ENCODE measurements around the gene GBE1. TPM values are rescaled to one million over a fixed set of nuclear protein-coding genes. Genes with fewer than 3 reads are reported as not detected.

GBE1 gene
- total and polyA plus RNA-seq, 7 donors: 10.2 to 24.6 (median 12.1) TPM

- Histone ChIP-seq H3K27ac (no peak overlapping the region), H3K4me3 (no peak overlapping the region), H3K9me3 (no peaks in the 10 kb centered on the region), H3K27me3 (no peaks in the 10 kb centered on the region), H3K36me3 (peaks cover 0 to 3% (median 0%) of the 10 kb centered on the region in 4 donors), H3K4me1 (no peaks in the 10 kb centered on the region)
- 93 to 94% methylated on average over 2 of the region's 2 CpGs for WGBS, 2 donors
- intact Hi-C loops (cut with DNase I): no loop called here
- DNase-seq: no peak
- no peak for TF ChIP-seq EP300 (IDR thresholded peaks at IDR 0.05)
- no peak for TF ChIP-seq POLR2A (IDR thresholded peaks at IDR 0.05)
These were observed 181.7 kb downstream of the GBE1 start for GRCh38 chr3:81579744-81580143.

- DNase-seq: no peak
- 97% methylated on average over 1 of the region's 1 CpG for WGBS, 2 donors
- Histone ChIP-seq H3K4me1 (no peaks in the 10 kb centered on the region), H3K36me3 (no peaks in the 10 kb centered on the region), H3K27ac (no peak overlapping the region), H3K27me3 (no peaks in the 10 kb centered on the region), H3K9me3 (no peaks in the 10 kb centered on the region), H3K4me3 (no peak overlapping the region)
- TF ChIP-seq, protein P1, sequence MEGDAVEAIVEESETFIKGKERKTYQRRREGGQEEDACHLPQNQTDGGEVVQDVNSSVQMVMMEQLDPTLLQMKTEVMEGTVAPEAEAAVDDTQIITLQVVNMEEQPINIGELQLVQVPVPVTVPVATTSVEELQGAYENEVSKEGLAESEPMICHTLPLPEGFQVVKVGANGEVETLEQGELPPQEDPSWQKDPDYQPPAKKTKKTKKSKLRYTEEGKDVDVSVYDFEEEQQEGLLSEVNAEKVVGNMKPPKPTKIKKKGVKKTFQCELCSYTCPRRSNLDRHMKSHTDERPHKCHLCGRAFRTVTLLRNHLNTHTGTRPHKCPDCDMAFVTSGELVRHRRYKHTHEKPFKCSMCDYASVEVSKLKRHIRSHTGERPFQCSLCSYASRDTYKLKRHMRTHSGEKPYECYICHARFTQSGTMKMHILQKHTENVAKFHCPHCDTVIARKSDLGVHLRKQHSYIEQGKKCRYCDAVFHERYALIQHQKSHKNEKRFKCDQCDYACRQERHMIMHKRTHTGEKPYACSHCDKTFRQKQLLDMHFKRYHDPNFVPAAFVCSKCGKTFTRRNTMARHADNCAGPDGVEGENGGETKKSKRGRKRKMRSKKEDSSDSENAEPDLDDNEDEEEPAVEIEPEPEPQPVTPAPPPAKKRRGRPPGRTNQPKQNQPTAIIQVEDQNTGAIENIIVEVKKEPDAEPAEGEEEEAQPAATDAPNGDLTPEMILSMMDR (IDR thresholded peaks at IDR 0.05): no peak
- TF ChIP-seq EP300 (IDR thresholded peaks at IDR 0.05) (no peak), POLR2AphosphoS5 (IDR thresholded peaks at IDR 0.05) (no peak), POLR2A (IDR thresholded peaks at IDR 0.05) (no peak)
- intact Hi-C loops (cut with DNase I): no loop called here
These were observed 189.2 kb downstream of the GBE1 start for GRCh38 chr3:81572201-81572756.

GRCh38 chr3:81568378-81568777 lies 193.1 kb downstream of the GBE1 start:
- no peaks in the 10 kb centered on the region for H3K27me3 ChIP-seq
- H3K4me3 ChIP-seq: no peak overlapping the region
- H3K4me1 ChIP-seq: no peaks in the 10 kb centered on the region
- TF ChIP-seq, protein P1 (IDR thresholded peaks at IDR 0.05): no peak
- TF ChIP-seq POLR2AphosphoS5 (IDR thresholded peaks at IDR 0.05) (no peak), POLR2A (IDR thresholded peaks at IDR 0.05) (no peak), EP300 (IDR thresholded peaks at IDR 0.05) (no peak)
- no peaks in the 10 kb centered on the region for H3K9me3 ChIP-seq
- no peak overlapping the region for H3K27ac ChIP-seq
- peaks cover 0 to 7% (median 2%) of the 10 kb centered on the region in 4 donors for H3K36me3 ChIP-seq
- intact Hi-C loops (cut with DNase I): no loop called here
- 90 to 94% methylated on average over 5 of the region's 5 CpGs for WGBS, 2 donors
- no peak for DNase-seq

DNA sequence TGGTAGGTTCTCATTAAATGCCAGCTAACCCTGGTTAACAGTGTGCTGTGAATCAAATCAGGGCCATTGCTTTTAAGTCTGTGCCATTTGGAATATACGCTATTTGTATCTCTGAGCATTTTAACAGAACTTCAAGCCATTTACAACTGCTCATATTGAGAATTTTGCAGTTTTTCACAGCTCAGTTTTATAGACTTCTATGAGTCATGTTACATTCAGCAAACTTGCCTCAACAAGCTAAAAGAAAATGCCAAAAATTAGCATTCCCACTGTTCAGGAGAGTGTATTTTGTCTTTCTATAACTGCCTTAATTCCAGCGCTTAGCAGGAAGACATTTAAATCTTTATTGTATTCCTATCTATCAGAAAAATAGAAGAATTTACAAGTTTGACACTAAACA lies 196.4 kb downstream of the GBE1 start:
- WGBS, 2 donors: 99% methylated on average over 2 of the region's 2 CpGs
- Histone ChIP-seq H3K4me1 (no peaks in the 10 kb centered on the region), H3K36me3 (peaks cover 0 to 7% (median 2%) of the 10 kb centered on the region in 4 donors), H3K27ac (no peak overlapping the region), H3K9me3 (no peaks in the 10 kb centered on the region), H3K4me3 (no peak overlapping the region), H3K27me3 (no peaks in the 10 kb centered on the region)
- intact Hi-C loops (cut with DNase I): no loop called here
- TF ChIP-seq, protein P1 (IDR thresholded peaks at IDR 0.05): no peak
- TF ChIP-seq EP300 (IDR thresholded peaks at IDR 0.05) (no peak), POLR2A (IDR thresholded peaks at IDR 0.05) (no peak), POLR2AphosphoS5 (IDR thresholded peaks at IDR 0.05) (no peak)
- DNase-seq: no peak

DNA sequence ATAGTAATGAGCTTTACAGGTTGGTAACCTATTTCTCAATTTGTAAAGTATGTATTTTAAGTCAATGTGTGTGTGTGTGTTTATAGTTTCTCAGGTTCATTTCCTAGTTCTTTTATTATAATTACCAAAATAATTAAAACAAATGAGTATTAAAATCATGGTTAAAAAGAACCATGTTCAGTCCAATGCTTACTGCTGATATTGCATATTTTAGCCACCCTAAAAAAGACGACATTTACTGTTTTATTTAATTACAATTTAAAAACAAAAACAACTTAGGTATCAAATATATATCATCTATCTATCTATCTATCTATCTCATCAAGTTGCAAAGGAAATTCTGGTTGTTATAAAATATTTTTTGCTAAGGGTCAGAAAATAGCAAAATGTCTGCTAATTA lies 203.3 kb downstream of the GBE1 start:
- intact Hi-C loops (cut with DNase I): no loop called here
- H3K27me3 ChIP-seq: no peaks in the 10 kb centered on the region
- TF ChIP-seq, protein P1 (IDR thresholded peaks at IDR 0.05): no peak
- TF ChIP-seq EP300 (IDR thresholded peaks at IDR 0.05) (no peak), POLR2A (IDR thresholded peaks at IDR 0.05) (no peak), POLR2AphosphoS5 (IDR thresholded peaks at IDR 0.05) (no peak)

More for the DNA sequence above, 203.3 kb downstream of the GBE1 start:
- Histone ChIP-seq H3K36me3 (no peaks in the 10 kb centered on the region), H3K9me3 (no peaks in the 10 kb centered on the region), H3K4me3 (no peak overlapping the region), H3K4me1 (no peaks in the 10 kb centered on the region), H3K27ac (no peak overlapping the region)
- no peak for DNase-seq
- 54 to 92% methylated on average over 1 of the region's 1 CpG for WGBS, 2 donors

Data from sigmoid colon (tissue), 7 donors.